ENCODE results near the gene RUNX2.

GRCh38 chr6:45476341-45476740 lies 148.2 kb downstream of the RUNX2 start:
- TF ChIP-seq CTCF (IDR thresholded peaks at IDR 0.05) (no peak), POLR2A (IDR thresholded peaks at IDR 0.05) (no peak)

Data from uterus (tissue), 2 donors.